ENCODE data around the gene LDB1. TPM values are rescaled to one million over a fixed set of nuclear protein-coding genes. Genes with fewer than 3 reads are reported as not detected.

Gene LDB1
- total RNA-seq, 4 donors from 2014 or later: 62.0 to 217 (median 96.0) TPM

- TF ChIP-seq EP300 (IDR thresholded peaks at IDR 0.05): no peak
- no peak for TF ChIP-seq POLR2AphosphoS5 (IDR thresholded peaks at IDR 0.05)
- TF ChIP-seq CTCF (IDR thresholded peaks at IDR 0.05): no peak
- no peak for TF ChIP-seq POLR2A (IDR thresholded peaks at IDR 0.05)
- Histone ChIP-seq H3K27me3 (no peaks in the 10 kb centered on the region), H3K4me1 (no peaks in the 10 kb centered on the region), H3K9me3 (no peaks in the 10 kb centered on the region), H3K27ac (no peak overlapping the region), H3K36me3 (peaks cover 92% of the 10 kb centered on the region), H3K4me3 (no peak overlapping the region)
- no peak for DNase-seq (ENCODE audit: low spot score in 2 of 2)
- WGBS: 95% methylated on average over 5 of the region's 5 CpGs
Observed at GRCh38 chr10:102159051-102159597, 39.0 kb upstream of the LDB1 start.

DNA sequence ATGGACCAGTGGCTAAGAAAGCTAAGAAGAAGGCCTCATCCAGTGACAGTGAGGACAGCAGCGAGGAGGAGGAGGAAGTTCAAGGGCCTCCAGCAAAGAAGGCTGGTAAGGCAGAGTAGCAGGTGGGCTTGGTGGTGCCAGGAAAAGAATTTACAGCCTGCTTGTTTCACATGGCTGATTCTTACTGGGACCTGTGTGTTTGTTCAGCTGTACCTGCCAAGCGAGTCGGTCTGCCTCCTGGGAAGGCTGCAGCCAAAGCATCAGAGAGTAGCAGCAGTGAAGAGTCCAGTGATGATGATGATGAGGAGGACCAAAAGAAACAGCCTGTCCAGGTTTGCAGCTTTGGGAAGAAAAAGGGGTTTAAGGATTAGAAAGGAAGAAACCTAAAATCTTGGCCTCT is 37.1 kb upstream of the LDB1 start:
- H3K36me3 ChIP-seq: peaks cover 73% of the 10 kb centered on the region
- no peaks in the 10 kb centered on the region for H3K9me3 ChIP-seq
- H3K4me1 ChIP-seq: peaks cover 14% of the 10 kb centered on the region
- H3K27me3 ChIP-seq: no peaks in the 10 kb centered on the region
- TF ChIP-seq CTCF (IDR thresholded peaks at IDR 0.05) (no peak), POLR2AphosphoS5 (IDR thresholded peaks at IDR 0.05) (no peak), EP300 (IDR thresholded peaks at IDR 0.05) (no peak), POLR2A (IDR thresholded peaks at IDR 0.05) (no peak)
- H3K27ac ChIP-seq: no peak overlapping the region
- no peak overlapping the region for H3K4me3 ChIP-seq
- WGBS: 75% methylated on average over 3 of the region's 3 CpGs
- no peak for DNase-seq (ENCODE audit: low spot score in 2 of 2)

DNA sequence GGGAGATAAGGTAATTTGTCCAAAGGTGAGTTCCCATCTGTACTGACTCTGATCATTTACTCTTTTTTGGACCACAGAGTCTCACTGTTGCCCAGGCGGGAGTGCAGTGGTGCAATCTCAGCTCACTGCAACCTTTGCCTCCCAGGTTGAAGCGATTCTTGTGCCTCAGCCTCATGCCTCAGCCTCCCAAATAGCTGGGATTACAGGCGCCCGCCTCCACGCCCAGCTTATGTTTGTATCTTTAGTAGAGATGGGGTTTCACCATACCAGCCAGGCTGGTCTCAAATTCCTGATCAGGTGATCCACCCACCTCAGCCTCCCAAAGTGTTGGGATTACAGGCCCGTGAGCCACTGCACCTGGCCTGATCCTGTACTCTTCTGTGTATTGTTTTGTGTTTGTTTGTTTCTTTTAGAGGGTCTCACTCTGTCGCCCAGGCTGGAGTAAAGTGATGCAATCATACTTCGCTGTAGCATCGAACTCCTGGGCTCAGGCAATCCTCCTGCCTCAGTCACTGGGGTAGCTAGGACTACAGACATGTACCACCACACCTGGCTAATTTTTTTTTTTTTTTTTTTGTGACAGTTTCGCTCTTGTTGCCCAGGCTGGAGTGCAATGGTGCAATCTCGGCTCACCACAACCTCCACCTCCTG is 34.4 kb upstream of the LDB1 start:
- H3K9me3 ChIP-seq: no peaks in the 10 kb centered on the region
- TF ChIP-seq POLR2AphosphoS5 (IDR thresholded peaks at IDR 0.05): no peak
- TF ChIP-seq CTCF (IDR thresholded peaks at IDR 0.05): no peak
- TF ChIP-seq POLR2A (IDR thresholded peaks at IDR 0.05): no peak
- no peak for TF ChIP-seq EP300 (IDR thresholded peaks at IDR 0.05)
- H3K27me3 ChIP-seq: no peaks in the 10 kb centered on the region
- 96% methylated on average over 11 of the region's 11 CpGs for WGBS
- DNase-seq (ENCODE audit: low spot score in 2 of 2): no peak
- H3K4me3 ChIP-seq: no peak overlapping the region
- peaks cover 23% of the 10 kb centered on the region for H3K4me1 ChIP-seq
- H3K27ac ChIP-seq: no peak overlapping the region
- peaks cover 54% of the 10 kb centered on the region for H3K36me3 ChIP-seq

GRCh38 chr10:102153093-102153620 is 33.0 kb upstream of the LDB1 start:
- TF ChIP-seq CTCF (IDR thresholded peaks at IDR 0.05): no peak
- no peak for TF ChIP-seq EP300 (IDR thresholded peaks at IDR 0.05)
- no peak for TF ChIP-seq POLR2AphosphoS5 (IDR thresholded peaks at IDR 0.05)
- no peak for TF ChIP-seq POLR2A (IDR thresholded peaks at IDR 0.05)
- DNase-seq (ENCODE audit: low spot score in 2 of 2): no peak
- Histone ChIP-seq H3K4me3 (peak overlapping the region; percentile 91), H3K27me3 (no peaks in the 10 kb centered on the region), H3K9me3 (no peaks in the 10 kb centered on the region), H3K36me3 (peaks cover 54% of the 10 kb centered on the region), H3K27ac (peak overlapping the region; percentile 94), H3K4me1 (peaks cover 23% of the 10 kb centered on the region)
- WGBS: 33% methylated on average over 5 of the region's 5 CpGs

DNA sequence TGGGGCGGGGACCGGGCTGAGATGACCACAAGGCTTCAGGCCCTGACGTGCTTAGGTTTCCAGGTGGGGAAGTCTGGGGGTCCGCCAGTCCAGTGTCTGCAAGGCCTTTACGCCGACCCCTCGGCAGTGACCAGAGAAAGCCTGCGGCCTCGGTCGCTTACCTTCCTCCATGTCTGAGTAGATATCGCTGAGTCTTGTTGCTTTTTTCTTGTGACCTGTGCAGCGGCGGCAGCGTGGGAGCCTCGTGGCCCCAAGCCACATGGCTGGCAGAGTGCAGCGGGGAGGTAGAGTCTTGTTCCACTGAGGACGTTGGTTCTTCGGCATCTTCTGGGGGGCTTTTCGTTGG is 32.4 kb upstream of the LDB1 start:
- WGBS: 1% methylated on average over 19 of the region's 19 CpGs
- H3K4me3 ChIP-seq: peak overlapping the region; percentile 91

More for the DNA sequence above, 32.4 kb upstream of the LDB1 start:
- peaks cover 23% of the 10 kb centered on the region for H3K4me1 ChIP-seq
- no peaks in the 10 kb centered on the region for H3K27me3 ChIP-seq
- TF ChIP-seq CTCF (IDR thresholded peaks at IDR 0.05) (no peak), EP300 (IDR thresholded peaks at IDR 0.05) (no peak), POLR2AphosphoS5 (IDR thresholded peaks at IDR 0.05) (no peak), POLR2A (IDR thresholded peaks at IDR 0.05) (no peak)
- peak overlapping the region; percentile 94 for H3K27ac ChIP-seq
- no peaks in the 10 kb centered on the region for H3K9me3 ChIP-seq
- peaks cover 52% of the 10 kb centered on the region for H3K36me3 ChIP-seq
- DNase-seq (ENCODE audit: low spot score in 2 of 2): no peak

Measured in suprapubic skin (tissue), 4 donors.